Measurements from ENCODE around the gene ALG12.

Gene ALG12

DNA sequence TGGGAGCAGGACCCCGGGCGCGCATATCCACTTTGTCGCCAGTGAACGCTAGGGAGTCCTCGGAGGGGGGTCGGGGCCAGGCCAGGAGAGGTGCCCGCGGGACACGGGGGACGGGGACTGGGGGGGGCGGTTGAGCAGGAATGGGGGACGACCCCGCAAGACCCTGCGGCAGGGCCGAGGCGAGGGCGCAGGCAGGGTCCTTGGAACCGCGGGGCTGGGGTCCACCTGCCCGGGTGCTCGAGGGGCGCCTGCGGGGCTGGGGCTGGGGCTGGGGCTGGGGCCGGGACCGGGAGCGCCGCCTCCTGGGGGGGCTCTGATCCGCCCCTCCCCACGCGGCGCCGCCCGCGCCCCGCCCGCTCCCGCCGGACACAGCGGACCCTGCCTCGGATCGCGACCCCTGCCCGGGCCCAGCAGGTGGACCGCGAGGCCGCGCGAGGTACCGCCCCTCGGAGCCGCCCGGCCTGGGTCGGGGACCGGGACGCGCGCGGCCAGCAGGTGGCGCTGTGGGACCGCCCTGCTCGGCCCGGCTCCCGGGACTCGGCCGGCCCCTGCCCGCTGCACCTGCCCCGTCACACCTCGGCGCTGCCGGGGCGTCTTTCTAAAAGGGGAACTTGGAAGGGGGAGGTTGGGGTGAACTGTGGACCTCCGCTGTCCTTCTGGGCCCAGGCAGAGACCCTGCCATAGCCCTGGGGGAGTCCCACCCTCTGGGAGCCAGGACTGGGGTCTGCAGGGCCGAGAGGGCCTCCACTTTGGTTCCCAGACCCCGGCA is 11.2 kb upstream of the ALG12 start:
- peak; percentile 58 for DNase-seq

DNA sequence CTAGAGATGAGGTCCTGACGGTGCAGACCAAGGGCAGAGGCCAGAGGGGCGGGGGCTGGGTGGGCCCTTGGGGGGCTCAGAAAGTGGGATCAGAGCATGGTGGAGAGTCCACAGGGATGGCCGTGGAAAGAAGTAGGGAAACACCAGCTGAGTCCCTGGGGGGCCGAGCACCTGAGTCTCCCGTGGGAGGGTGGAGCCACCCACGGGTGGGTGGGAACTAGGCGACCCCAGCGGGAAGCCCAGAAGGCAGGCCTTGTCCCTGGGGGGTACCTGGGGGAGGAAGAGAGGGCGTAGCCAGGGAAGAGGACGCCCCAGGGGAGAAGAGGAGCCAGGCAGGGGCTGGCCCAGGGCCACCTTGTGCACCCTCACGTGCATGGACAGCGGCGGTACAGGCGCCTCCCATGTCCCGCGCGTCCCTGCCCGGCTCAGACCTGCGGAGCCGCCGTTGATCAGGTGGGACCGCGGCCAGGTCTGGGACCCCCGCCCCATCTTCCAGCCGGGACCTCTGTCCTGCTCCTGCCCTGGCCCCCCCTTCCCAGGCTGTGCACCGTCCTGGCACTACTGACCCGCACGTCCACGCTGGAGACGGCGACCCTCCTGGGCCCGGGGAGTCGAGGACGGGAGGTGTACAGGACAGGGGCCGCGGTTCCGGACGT is 10.4 kb upstream of the ALG12 start:
- DNase-seq, result no peak

DNA sequence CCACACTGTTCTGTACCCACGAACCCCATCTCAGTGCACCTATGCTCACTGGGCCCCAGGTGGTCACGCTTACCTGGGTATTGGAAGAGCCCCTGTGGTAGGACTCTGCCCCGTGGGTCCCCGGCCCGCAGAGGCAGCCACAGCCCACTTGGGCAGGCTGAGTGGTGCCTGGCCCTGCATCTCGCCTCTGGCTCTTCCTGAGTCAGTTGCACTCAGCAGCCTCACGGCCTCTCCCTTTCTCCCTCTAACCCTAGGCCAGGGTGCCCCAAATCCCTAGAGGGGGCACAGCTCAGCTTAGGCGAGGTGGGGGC is 9.9 kb upstream of the ALG12 start:
- no peak for DNase-seq

DNA sequence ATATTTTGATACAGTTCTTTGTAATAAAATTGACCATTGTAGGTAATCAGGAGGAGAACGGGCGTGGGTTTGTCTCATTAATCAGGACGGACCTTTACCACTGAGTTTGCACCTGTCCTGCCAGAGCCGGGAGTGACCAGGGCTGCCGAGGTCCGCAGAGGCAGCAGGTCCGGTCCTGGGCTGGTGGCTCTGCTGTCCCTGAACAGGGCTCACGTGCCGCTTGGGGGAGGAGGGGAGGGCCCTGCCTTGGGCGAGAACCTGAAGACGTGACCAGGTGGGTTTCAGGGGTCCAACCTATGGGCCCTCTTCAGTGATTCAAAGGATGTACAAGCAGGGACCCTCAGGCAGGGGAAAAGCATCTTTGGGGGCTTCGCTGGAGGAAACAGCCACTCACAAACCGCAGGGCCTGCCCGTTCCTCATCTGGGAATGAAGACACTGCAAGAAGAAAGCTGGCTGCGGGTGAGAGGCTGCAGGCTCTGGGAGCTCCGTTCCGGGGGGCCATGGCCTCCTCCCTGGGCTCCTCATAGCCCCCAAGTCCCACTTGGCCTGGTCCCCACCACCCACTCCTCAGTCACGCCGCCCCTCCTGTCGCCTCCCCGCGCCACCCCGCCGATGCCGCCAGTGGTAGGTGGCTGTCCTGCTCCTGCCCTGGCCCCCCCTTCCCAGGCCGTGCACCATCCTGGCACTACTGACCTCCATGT is 9.4 kb upstream of the ALG12 start:
- DNase-seq, result no peak

DNA sequence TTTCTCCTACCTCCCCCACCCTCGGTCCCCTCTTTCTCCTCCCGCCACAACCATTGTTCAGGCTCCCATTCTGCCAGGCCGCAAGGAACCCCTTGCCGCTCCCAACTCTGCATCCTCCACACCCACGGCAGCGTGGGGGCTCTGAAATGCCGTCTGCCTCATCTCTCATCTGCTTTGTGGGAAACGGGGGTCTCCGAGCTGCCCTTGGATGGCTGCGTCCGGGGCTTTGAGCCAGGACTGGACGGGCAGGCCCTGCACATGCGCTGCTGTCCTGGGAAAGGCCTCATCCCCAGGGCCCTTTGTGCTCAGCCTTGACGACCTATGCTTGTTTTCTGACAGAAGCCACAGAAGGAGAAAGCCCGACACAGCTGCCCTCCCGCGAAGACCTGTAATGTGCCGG is 8.7 kb upstream of the ALG12 start:
- DNase-seq, result no peak

DNA sequence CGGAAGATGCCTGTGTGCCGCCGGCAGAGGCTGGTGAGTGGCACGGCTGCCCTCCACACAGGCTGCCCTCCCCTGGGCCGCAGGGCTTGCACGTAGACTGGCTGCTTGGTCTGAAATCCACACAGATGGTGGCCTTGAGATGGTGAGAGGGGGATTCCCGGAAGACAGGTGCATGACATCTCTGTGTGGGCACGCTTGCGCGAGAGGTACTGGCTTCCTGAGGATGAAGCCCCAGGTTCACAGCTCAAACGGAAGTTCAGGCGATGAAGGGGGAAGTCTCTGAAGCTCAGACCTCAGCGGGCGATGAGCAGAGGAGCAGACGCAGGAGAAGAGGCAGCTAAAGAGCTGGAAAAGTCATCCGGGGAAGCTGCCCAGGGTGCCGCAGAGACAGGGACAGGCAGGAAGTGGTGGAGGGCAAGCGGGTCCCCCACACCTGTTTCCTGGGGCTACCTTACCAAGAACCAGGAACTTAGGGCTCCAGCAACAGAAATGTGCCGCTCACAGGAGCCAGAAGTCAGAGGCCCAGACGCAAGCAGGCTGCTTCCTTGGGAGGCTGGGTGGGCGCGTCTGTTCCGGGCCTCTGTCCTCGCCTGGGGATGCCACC is 7.4 kb upstream of the ALG12 start:
- peak; percentile 39 for DNase-seq

DNA sequence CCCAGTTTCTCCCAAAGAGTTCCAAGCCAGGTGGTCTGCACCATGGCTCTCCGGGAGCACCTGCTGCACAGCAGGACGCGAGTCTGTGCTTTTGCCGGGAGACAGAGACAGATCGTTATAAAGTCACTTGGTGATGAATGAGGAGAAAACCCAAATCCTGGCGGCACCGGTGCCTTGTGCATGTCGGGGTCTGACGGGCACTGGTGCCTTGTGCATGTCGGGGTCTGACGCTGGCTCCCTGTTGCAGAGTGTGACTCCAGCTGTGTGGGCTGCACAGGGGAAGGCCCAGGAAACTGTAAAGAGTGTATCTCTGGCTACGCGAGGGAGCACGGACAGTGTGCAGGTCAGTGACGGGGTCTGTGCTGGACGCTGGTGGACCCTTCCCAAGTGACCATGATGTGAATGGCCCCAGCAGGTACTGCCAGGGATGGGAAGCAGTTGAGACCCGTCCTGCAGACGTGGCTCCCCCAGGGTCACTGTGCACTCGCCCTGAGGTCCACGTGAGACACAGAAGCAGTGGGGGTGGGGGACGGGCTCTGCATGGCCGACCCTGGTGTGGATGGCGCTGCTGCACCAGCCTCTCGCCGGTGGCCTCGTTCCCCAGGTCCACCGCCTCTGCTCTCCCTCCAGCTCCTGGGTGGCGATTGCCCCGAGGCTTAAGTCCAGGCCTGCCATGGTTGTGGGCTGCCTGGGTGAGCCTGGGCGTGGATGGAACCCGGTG is 6.0 kb upstream of the ALG12 start:
- DNase-seq, result no peak

DNA sequence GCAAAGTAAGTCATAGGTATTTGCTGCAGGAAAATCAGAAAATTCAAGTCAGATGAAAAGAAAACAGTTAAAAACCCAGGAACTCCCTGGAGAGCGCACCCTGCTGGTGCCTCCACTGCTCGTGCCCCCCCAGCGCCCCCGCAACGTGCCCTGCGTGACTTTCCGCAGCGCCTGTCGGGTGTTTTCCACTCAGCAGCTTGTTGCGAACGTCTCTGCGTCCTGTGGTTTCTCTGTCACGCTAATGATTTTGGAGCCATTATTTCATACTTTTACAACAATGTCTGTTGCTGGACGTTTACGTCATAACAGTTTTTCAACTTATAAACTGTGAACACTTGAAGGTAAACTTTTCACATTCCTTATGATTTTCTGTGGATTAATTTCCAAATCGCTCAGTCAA is 5.2 kb upstream of the ALG12 start:
- DNase-seq, result no peak

DNA sequence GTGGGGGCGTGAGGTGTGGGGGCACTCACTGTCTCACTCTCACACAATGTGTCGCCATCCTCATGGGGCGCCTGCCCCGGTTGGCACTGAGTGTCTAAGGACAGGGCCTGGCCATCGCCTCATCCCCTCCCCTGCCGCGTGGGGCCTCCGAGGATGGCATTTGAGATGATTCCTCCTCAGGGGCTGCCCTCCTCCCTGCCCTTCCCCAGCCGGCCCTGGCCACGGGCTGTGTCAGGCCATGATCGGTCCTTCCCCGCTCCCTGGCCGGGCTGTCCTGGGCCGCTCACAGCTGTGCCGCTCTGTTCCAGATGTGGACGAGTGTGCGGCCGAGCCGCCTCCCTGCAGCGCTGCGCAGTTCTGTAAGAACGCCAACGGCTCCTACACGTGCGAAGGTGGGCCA is 4.7 kb upstream of the ALG12 start:
- DNase-seq, result no peak

DNA sequence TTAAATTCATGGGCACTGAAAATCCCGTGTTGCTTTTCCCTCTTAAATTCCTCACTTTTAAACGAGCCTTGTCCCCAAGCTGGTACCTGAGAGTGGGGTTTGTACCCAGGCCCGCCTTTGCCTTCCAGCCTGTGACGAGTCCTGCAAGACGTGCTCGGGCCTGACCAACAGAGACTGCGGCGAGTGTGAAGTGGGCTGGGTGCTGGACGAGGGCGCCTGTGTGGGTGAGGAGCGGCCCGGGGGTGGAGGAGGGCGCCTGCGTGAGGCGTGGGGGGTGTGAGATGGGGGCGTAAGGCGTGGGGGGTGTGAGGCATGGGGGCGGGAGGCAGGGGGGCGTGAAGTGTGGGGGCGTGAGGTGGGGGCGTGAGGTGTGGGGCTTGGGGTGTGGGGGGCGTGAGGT is 4.2 kb upstream of the ALG12 start:
- DNase-seq, result no peak

DNA sequence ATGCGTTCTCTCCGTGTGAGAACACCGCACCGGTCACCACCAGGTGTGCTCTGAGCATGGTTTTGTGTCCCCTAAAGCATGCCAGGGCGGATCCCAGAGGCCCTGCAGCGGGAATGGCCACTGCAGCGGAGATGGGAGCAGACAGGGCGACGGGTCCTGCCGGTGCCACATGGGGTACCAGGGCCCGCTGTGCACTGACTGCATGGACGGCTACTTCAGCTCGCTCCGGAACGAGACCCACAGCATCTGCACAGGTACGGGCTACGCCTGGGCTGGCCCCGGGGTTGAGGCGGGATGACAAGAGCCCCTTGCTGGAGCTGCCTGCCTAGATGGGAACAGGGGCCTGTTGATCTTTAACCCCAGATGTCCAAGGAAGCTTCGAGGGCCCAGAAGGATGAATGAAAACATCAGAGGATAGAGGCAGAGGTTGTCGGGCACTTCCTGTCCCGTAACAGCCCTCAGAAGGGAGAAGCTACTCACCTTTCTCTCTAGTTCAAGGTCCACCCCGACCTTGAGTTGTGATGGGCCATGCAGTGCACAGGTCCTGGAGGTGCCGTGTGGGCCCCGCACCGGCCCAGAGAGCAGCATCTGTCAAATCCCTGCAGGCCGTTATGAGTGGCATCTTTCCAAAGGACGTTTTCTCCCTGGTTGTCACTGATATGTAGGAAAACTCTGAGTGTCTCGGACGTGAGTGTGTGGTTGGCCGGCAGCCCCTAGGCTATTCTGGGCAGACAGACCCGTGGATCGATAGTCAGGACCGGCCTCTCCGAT is 3.5 kb upstream of the ALG12 start:
- DNase-seq, result no peak

DNA sequence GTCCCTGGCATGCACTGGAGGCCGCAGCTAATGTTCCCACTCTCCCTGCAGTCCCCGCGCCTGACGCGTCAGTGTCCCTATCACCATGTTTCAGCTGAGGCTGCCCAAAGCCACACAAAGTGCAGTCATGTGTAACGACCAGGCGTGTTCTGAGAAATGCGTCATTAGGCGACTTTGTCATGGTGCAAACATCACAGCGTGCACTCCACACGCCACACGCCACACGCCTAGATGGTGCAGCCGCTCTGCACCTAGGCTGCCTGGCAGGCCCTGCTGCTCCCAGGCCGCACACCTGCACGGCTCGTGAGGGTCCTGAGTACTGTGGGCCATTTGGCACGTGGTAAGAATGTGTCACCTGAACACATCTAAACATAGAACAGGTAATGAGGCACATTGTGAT is 2.6 kb upstream of the ALG12 start:
- no peak for DNase-seq

DNA sequence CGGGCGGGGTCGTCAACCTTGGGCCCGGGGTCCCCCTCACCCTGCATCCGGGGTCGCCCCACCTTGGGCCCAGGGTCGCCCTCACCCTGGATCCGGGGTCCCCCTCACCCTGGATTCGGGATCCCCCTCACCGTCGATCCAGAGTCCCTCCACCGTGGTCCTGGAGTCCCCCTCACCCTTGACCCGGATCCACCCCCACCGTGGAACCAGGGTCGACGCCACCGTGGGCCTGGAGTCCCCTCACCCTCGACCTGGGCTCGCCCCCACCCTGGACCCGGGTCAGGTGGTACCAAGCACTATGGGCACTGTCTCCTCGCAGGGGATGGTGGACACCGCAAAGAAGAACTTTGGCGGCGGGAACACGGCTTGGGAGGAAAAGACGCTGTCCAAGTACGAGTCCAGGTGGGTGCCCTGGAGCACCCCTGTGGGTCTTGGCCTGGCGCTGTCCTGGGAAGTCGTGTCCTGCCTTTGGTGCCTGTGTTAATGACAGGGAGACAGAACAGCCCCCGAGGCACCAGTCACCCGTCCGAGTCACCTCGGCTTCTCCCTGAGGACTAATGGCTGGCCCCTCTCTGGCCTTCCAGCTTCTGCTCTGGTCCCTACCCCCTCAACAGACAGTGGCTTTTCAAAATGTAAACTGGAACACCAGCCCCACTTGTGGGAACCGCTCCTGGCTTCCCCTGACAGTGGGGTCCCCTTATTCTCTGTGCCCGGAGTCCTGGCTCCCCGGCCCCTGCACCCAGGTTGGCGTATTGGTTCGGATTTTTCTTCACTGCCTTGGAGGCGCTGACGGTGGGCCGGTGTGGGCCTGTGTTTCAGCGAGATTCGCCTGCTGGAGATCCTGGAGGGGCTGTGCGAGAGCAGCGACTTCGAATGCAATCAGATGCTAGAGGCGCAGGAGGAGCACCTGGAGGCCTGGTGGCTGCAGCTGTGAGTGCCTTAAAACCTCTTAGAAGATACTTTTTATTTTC is 958 bp upstream of the ALG12 start:
- no peak for DNase-seq

DNA sequence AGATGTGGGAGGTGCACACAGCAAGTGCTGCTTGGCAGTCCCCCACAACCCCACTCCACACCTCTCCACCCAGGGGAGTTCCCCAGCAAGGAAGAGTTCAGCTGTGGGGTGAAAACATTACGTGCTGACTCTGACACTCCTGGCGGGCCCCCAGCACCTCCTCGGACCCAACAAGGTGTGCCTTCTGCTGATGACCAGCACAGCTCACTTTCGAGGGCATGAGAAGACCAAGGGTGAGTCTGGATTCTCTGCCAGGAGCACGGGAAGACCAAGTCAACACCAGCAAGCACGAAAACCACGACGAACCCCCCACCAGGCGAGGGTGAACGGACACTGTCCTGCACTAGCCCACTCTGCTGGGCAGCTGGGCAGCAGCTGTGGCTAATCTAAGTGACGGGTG is 1.4 kb downstream of the ALG12 start:
- no peak for DNase-seq

DNA sequence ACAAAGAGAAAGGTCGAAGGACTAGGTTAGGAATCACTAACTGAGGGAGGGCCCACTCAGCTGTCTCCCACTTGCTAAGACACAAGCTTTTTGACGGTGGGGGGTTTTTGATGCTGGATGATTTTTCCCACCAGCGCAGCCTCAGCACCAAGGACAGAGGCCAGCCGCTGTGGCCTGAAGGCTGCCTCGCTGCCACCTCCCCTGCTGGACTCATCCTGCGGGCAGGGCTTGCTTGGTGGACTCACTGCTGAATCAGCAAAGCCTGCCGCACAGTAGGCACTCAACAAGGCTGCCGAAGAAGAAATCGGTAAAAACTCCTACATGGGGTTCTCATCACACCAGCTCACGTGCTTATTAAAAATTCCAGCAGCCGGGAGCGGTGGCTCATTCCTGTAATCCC is 2.6 kb downstream of the ALG12 start:
- no peak for DNase-seq

DNA sequence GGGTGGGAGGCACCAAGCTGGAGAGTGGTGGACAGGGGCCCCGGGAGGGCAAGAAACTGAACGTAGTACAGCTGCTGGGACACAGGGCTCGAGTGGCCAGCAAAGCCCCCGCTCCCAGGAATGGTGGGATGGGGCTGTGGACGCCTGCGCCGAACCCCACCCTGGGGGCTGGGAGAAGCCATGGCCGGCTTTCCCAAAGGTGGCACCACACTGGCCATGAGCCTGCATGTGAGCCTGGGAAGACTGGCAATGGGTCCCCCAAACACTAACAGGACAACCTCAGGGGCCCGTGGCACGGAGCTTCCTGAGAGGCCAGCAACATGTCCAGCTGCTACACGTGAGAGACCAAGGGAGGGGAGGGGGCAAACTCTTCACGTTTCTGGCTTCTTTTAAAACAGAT is 4.0 kb downstream of the ALG12 start:
- no peak for DNase-seq

DNA sequence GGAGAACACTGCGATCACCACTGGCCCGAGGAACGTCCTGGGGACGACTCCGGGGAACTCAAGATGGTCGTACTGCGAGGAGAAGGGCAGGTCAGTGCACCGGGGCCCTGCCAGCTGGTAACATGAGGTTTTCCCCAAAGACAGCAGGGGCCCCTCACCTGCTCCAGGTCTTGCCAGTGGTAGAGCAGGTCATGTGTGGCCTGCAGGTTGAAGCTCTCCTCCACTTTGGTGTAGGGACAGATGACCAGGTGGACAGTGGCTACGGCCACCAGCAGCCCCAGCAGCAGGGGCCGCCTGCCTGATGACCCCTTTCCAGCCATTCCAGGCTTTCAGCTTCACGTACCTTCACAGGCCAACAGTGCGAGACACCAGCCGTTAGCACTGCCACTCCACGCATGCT is 4.8 kb downstream of the ALG12 start:
- no peak for DNase-seq

DNA sequence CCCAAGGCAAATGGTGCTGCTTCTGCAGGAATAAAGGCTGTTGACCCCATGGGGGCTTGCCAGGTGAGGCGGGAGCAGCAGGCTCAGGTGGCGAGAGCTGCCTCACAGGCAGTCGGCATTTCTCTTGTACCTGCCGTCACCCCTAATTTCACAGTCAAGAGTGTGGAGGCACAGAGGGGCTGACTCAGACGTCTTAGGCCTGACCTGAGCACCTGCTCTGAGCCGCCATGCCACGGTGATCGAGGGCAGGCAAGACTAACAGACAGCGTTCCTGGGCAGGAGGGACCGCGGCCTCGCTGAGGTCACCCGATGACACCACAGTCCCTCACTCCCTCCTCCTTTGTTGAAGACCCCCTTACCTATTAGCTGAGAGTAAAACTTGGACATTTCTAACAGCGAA is 5.2 kb downstream of the ALG12 start:
- DNase-seq, result no peak

DNA sequence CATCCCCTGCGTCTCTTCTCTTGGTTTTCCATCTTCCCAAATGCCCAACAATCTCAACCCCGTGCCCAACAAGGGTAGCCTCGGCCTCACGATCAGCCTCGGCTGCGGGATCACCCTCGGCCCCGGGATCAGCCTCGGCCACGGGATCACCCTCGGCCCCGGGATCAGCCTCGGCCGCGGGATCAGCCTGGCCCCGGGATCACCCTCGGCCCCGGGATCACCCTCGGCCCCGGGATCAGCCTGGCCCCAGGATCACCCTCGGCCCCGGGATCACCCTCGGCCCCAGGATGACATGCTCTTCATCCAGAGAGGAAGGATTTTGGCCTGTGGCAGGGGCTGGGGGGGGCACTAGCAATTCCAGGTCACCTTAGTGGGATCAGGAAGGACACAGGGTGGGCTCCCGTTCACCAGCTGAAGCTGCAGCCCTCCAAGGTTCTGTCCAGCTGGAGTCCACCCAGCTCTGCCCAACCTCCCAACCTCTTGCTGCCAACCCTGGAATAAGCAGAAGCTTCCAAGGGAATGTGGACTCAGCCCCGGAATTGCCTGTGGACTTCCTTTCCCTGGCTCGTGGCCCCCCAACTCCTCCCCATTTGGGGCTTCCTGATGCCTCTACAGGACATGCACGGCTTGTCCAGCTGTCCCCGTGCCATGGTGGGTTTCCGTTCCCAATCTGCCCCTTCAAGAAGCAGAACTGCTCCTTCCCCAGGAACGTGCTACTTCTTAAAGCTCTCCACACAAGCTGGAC is 6.2 kb downstream of the ALG12 start:
- DNase-seq, result no peak
